Kidney (tissue), 14 donors: ENCODE data around the gene OSBPL2. TPM values are rescaled to one million over a fixed set of nuclear protein-coding genes. Genes with fewer than 3 reads are reported as not detected.

Experiments
- DNase-seq, 5 donors: peaks; one replicate each; pipeline ENCODE4 v3.0.0-alpha.2; 2013 to 2020
- FAIRE-seq: peaks from 2 replicates; lab custom pipeline; 2012; peaks lifted over from hg19 to GRCh38; lab: Jason Lieb, UNC
- H3K27ac ChIP-seq, 2 donors: one replicate each; pipeline ENCODE4 v1.7.0; 2013; ENCODE audit warnings: low read depth in 2 of 2, low read length in 2 of 2, inconsistent platforms in 1 of 2
- H3K27me3 ChIP-seq: one replicate; pipeline ENCODE4 v1.7.1; 2013; ENCODE audit warnings: low read length, inconsistent platforms; ENCODE audit not compliant: control insufficient read depth, insufficient read depth
- H3K36me3 ChIP-seq, 3 donors: one replicate each; pipeline versions ENCODE4 v1.7.0 to v1.7.1; 2013; ENCODE audit warnings: low read length in 3 of 3, control low read depth in 1 of 3, inconsistent platforms in 1 of 3; ENCODE audit not compliant: insufficient read depth in 3 of 3, control insufficient read depth in 2 of 3
- H3K4me1 ChIP-seq, 3 donors: one replicate each; pipeline versions ENCODE4 v1.7.0 to v1.7.1; 2013; ENCODE audit warnings: low read length in 3 of 3, inconsistent platforms in 1 of 3, low read depth in 1 of 3; ENCODE audit not compliant: control insufficient read depth in 2 of 3, insufficient read depth in 2 of 3
- H3K4me3 ChIP-seq, 3 donors: one replicate each; pipeline versions ENCODE4 v1.7.0 to v1.8.1; 2013; ENCODE audit warnings: low read length in 3 of 3, control low read depth in 1 of 3, inconsistent platforms in 1 of 3
- H3K9ac ChIP-seq, 3 donors: one replicate each; pipeline versions ENCODE4 v1.7.0 to v1.7.1; 2013; ENCODE audit warnings: low read length in 3 of 3, control low read depth in 1 of 3, inconsistent platforms in 1 of 3
- H3K9me3 ChIP-seq, 3 donors: one replicate each; pipeline versions ENCODE4 v1.7.0 to v1.7.1; 2013; ENCODE audit warnings: low read length in 3 of 3, control low read depth in 1 of 3, inconsistent platforms in 1 of 3; ENCODE audit not compliant: control insufficient read depth in 2 of 3, insufficient read depth in 1 of 3
- CTCF ChIP-seq: IDR thresholded peaks from 3 replicates; pipeline ENCODE4 v1.5.1; 2012; ENCODE audit warnings: mild to moderate bottlenecking, moderate library complexity, borderline replicate concordance; ENCODE audit not compliant: insufficient read depth; ENCODE audit errors: extremely low read depth
- intact Hi-C: fragments of 100-400 bp; cut with DNase I; formaldehyde crosslinking; loops from one replicate; pipeline ENCODE4 v1.11.1; 2022
- polyA plus RNA-seq: library from polyadenylated mRNA; stranded (reverse); fragments of 350-450 nt; fragmentation: Illumina TruSeq; extraction: RNeasy Lipid Tissue Mini Kit (QIAGEN cat#74804); gene quantifications from one replicate; pipeline ENCODE4 v1.2.3, GENCODE V29; 2014; ENCODE audit warnings: low read depth, low replicate concordance; ENCODE audit not compliant: insufficient read depth
- total RNA-seq: library from RNA; stranded (reverse); fragmentation: NEBNext Ultra II Directional; extraction: Animal tissue kit (Norgen Biotek cat#: 25700); gene quantifications from one replicate; pipeline ENCODE4 v1.2.1, GENCODE V29; 2021
- donor health status: control.
- donor health status: control.
- donor health status: control.
- donor health status: control.
- donor health status: control.
- donor health status: DM: yes; HTN: yes; CAD: no.
- donor health status: Normal renal cell carcinoma (clear cell type).

The OSBPL2 gene
- total and polyA plus RNA-seq, 2 donors from 2014 or later, result 20.4 to 57.1 TPM

GRCh38 chr20:62230276-62230675 is 8.0 kb upstream of the OSBPL2 start:
- no peaks in the 10 kb centered on the region for H3K36me3 ChIP-seq
- H3K9ac ChIP-seq, result no peak overlapping the region
- H3K4me3 ChIP-seq, result no peak overlapping the region
- no peak for DNase-seq
- no peaks in the 10 kb centered on the region for H3K27me3 ChIP-seq
- intact Hi-C loops, result no loop called here
- TF ChIP-seq CTCF, result no peak
- H3K4me1 ChIP-seq, result no peaks in the 10 kb centered on the region
- no peak overlapping the region for H3K27ac ChIP-seq
- H3K9me3 ChIP-seq, result no peaks in the 10 kb centered on the region
- FAIRE-seq, result no peak

- DNase-seq (no peak), FAIRE-seq (no peak)
- Histone ChIP-seq H3K27ac (no peak overlapping the region), H3K27me3 (no peaks in the 10 kb centered on the region), H3K36me3 (no peaks in the 10 kb centered on the region), H3K4me1 (no peaks in the 10 kb centered on the region), H3K9me3 (no peaks in the 10 kb centered on the region), H3K9ac (no peak overlapping the region), H3K4me3 (no peak overlapping the region)
- no peak for TF ChIP-seq CTCF
- intact Hi-C loops, result no loop called here
These were observed 7.6 kb upstream of the OSBPL2 start for GRCh38 chr20:62230696-62231095.

GRCh38 chr20:62231292-62231691 is 7.0 kb upstream of the OSBPL2 start:
- H3K4me3 ChIP-seq, result no peak overlapping the region
- no peak for FAIRE-seq
- H3K9ac ChIP-seq, result no peak overlapping the region
- TF ChIP-seq CTCF, result no peak
- no peaks in the 10 kb centered on the region for H3K9me3 ChIP-seq
- H3K27me3 ChIP-seq, result no peaks in the 10 kb centered on the region
- no peak overlapping the region for H3K27ac ChIP-seq
- no peaks in the 10 kb centered on the region for H3K36me3 ChIP-seq
- no peaks in the 10 kb centered on the region for H3K4me1 ChIP-seq
- intact Hi-C loops, result no loop called here
- DNase-seq, result no peak

GRCh38 chr20:62232194-62232593 is 6.1 kb upstream of the OSBPL2 start:
- intact Hi-C loops, result no loop called here
- Histone ChIP-seq H3K36me3 (no peaks in the 10 kb centered on the region), H3K4me3 (no peak overlapping the region), H3K27me3 (no peaks in the 10 kb centered on the region), H3K9ac (no peak overlapping the region), H3K9me3 (no peaks in the 10 kb centered on the region), H3K27ac (no peak overlapping the region), H3K4me1 (peaks cover 0 to under 1% (median 0%) of the 10 kb centered on the region in 3 donors)
- TF ChIP-seq CTCF, result no peak
- no peak for DNase-seq
- no peak for FAIRE-seq
